Cardiac fibroblast (primary cell): ENCODE data around the gene MPZL2.

Experiments used
- DNase-seq, 2 donors: peaks; one replicate each; pipeline versions ENCODE4 v3.0.0 to v3.0.0-alpha.2; 2010; ENCODE audit warnings: low read depth in 2 of 2
- H3K4me3 ChIP-seq, 2 donors: replicated peaks in 1 of 2; 1 replicate in 1 of 2; 2 replicates in 1 of 2; pipeline ENCODE4 v1.5.1; 2011; ENCODE audit warnings: low read depth in 2 of 2, low read length in 2 of 2, mild to moderate bottlenecking in 2 of 2, moderate library complexity in 1 of 2
- TF ChIP-seq, protein P1 (sequence below): IDR thresholded peaks from one replicate; pipeline ENCODE4 v1.5.1; 2011; ENCODE audit warnings: low read depth, mild to moderate bottlenecking, low read length, inconsistent platforms

The MPZL2 gene

DNA sequence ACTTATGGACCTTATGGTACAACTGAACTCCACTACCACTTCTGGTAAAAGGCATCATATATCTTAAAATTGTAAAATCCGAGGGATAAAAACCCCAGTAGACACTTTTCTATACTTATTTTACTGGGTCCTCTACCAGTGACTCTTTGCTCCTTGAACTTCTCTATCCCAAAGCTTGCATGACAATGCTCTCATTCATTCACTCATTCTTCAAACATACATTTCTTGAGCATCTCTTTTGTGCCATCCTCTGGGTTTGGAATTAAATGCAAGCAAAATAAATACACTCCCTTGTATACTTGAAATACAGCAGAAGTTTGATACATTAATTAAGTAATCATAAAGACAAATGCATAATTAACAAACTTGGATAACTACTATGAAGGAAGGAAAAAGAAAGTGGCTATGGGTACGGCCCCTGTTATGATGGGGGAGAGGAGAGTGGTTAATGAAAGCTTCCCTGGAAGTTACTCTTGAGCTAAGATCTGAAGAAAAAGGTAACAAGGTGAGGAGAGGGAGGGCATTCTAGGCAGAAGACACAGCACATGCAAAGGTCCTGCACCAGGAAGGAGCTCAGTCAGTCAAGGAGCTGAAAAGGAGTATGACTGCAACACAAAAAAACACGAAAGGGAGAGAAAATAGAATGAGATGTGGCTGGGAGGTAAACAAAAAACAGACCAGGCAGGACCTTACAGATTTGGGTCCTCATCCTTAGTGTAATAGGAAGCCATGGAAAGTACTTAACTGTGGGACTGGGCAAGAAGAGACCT is 19.9 kb downstream of the MPZL2 start:
- TF ChIP-seq, protein P1, sequence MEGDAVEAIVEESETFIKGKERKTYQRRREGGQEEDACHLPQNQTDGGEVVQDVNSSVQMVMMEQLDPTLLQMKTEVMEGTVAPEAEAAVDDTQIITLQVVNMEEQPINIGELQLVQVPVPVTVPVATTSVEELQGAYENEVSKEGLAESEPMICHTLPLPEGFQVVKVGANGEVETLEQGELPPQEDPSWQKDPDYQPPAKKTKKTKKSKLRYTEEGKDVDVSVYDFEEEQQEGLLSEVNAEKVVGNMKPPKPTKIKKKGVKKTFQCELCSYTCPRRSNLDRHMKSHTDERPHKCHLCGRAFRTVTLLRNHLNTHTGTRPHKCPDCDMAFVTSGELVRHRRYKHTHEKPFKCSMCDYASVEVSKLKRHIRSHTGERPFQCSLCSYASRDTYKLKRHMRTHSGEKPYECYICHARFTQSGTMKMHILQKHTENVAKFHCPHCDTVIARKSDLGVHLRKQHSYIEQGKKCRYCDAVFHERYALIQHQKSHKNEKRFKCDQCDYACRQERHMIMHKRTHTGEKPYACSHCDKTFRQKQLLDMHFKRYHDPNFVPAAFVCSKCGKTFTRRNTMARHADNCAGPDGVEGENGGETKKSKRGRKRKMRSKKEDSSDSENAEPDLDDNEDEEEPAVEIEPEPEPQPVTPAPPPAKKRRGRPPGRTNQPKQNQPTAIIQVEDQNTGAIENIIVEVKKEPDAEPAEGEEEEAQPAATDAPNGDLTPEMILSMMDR, result no peak
- no peak for DNase-seq

DNA sequence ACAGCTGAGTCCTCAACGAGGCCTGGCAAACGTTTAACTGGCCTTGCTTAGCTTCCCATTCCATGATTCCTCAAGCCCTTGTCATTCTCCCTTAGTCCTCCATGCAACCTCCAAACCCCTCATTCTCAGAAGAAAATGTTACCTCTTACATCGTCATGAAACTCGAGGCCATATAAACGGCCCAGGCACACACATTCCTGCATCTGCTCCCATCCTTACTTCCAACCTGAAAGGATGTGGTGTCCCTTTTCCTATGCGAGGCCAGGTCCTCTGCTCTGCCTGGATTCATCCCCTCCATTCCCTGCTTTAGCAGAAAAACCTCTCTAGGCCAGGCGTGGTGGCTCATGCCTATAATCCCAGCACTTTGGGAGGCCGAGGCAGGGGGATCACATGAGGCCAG is 20.9 kb downstream of the MPZL2 start:
- TF ChIP-seq, protein P1, result no peak
- no peak for DNase-seq
- no peak overlapping the region for H3K4me3 ChIP-seq

More for the DNA sequence above, 19.9 kb downstream of the MPZL2 start:
- H3K4me3 ChIP-seq, result no peak overlapping the region

DNA sequence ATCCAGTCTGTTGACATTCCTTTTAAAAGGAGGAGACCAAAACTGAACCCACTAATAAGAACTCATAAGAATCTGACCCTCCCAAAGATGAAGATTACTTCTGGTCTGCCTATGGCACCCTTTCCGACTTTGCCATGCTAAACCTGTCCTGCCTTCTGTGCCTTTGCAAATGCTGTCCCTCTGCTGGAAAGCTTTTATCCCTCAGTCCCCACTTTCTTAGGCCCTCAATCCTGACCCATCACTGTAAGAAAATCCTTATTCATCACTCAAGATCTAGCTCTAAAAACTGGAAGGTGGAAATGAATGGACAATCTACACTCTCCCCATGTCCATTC is 22.4 kb downstream of the MPZL2 start:
- DNase-seq, result no peak
- TF ChIP-seq, protein P1, result no peak
- no peak overlapping the region for H3K4me3 ChIP-seq

DNA sequence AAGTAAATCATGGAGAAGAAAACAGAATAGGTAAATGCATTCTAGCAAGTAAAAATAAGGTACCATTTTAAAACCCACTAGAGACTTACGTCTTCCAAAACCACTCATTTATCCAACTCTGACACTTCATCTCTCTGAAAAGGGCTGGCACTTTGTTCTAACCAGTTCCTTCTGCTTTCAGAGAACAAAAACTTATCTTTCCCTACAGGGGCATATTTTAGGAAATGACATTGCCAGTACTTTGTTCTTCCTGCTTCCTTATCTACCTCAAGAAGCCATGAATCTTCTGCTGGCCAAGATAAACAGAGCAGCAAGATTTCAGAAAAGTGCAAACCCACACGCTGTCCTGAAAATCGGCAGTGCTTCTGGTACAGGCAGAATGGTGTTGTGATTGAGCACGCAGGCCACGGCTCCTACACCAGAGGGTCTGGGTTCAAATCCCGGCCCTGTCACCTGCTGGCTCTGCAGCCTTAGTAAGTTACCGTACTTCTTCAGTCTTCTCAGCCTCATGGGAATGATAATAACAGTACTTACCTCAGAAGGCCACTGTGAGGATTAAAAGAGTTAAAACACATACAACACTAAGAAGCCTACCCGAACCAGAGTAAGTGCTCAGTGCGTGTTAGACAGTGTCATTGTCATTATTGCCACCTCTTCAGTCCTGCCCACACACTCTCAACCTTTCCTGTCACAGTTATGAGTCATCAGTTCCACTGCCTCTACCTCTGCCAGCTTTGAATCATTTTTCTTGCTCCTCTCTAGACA is 22.9 kb downstream of the MPZL2 start:
- TF ChIP-seq, protein P1, result no peak
- peak; percentile 20 to 54 for DNase-seq
- no peak overlapping the region for H3K4me3 ChIP-seq

DNA sequence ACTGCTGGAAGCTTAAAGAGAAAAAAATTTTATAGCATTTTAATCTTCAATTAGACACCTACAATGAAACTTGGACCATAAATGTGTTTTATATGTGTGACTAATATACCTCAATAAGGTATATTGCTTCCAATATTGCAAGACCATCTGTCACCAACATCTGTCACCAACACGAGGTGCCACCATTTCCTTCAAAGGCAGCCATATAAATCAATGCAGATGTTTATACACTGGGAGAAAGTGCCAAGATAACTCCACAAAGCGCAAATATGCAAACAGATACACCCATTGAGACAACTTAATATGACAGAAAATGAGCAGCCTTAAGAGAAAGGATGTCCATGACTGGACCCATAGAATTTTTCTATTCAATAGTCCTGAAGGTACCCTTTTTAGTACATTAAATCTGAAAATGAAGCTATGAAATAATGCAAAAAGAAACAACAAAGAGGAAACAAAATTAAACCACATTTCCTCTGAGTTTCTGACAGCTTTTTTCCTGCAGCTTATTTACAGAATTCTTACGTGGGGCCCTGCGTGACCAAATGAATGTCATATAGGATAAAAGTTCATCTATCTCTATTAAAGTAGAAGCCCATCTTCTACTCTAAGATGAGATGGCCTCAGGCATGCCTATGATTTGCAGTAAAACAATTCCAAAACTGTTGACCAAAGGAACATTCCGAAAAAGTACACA is 24.4 kb downstream of the MPZL2 start:
- TF ChIP-seq, protein P1, result no peak
- H3K4me3 ChIP-seq, result no peak overlapping the region
- DNase-seq, result no peak

GRCh38 chr11:118238929-118239328 is 25.2 kb downstream of the MPZL2 start:
- H3K4me3 ChIP-seq, result no peak overlapping the region
- TF ChIP-seq, protein P1, result no peak
- peak in 1 of 2 donors; percentile 17 for DNase-seq
